K562 (cell line): ENCODE measurements around the gene CES5A. TPM values are rescaled to one million over a fixed set of nuclear protein-coding genes. Genes with fewer than 3 reads are reported as not detected.

Experiments used
- ATAC-seq: fragments of 200-7000 bp; cut with Tn5 transposase; 3 replicates; pipeline ENCODE4 v1.9.1; 2020; ENCODE audit warnings: moderate library complexity
- BruUV-seq: library from RNA; stranded (reverse); fragments of 400-500 nt; replicated peaks from 2 replicates; lab custom pipeline; 2021; lab: Mats Ljungman, UMichigan
- CTCF ChIA-PET: fragments of 300-600 bp; formaldehyde crosslinking; extraction: SDS; loops from one replicate; lab custom pipeline; 2021; ENCODE audit warnings: low intra/inter-chr PET ratio; lab: Yijun Ruan, JAX
- POLR2A ChIA-PET: fragments of 300-600, 350-650 bp; sonication (Branson Sonifier 250); formaldehyde crosslinking; extraction: SDS; loops from one replicate; lab custom pipeline; 2021; ENCODE audit warnings: antibody characterized with exemption, inconsistent platforms; lab: Yijun Ruan, JAX
- DNase-seq, 4 experiments: peaks; one replicate each; pipeline versions ENCODE4 v3.0.0 to v3.0.0-alpha.2; 2011 to 2018; ENCODE audit warnings: low spot score in 3 of 4, mixed read lengths in 3 of 4; ENCODE audit errors: extremely low read depth in 1 of 4
- FAIRE-seq: peaks from 2 replicates; lab custom pipeline; 2011; peaks lifted over from hg19 to GRCh38; lab: Jason Lieb, UNC
- H2AFZ ChIP-seq: 2 replicates; pipeline ENCODE4 v1.6.0; 2011; ENCODE audit warnings: low read depth, low read length, control low read depth, inconsistent platforms
- H3K27ac ChIP-seq: fragments of 200-600 bp; 3 replicates; pipeline ENCODE4 v1.8.0; 2011; ENCODE audit warnings: low read depth, mild to moderate bottlenecking, control low read depth, inconsistent platforms, low read length, moderate library complexity, mixed read lengths; ENCODE audit errors: extremely low read depth
- H3K27me3 ChIP-seq, 2 experiments: fragments of 300-600 bp in 1 of 2; 2 replicates in 1 of 2; 3 replicates in 1 of 2; pipeline versions ENCODE4 v1.6.0 to v1.8.0; 2011; ENCODE audit warnings: inconsistent platforms in 2 of 2, low read length in 2 of 2, mild to moderate bottlenecking in 1 of 2, mixed read lengths in 1 of 2, moderate library complexity in 1 of 2; ENCODE audit not compliant: control insufficient read depth in 2 of 2, insufficient read depth in 2 of 2
- H3K36me3 ChIP-seq: fragments of 300-600 bp; 3 replicates; pipeline ENCODE4 v1.8.0; 2011; ENCODE audit warnings: mild to moderate bottlenecking, low read length, inconsistent platforms; ENCODE audit not compliant: control insufficient read depth, insufficient read depth
- H3K4me1 ChIP-seq, 2 experiments: fragments of 200-600 bp in 1 of 2; replicated peaks in 1 of 2; 2 replicates in 1 of 2; 3 replicates in 1 of 2; pipeline versions ENCODE4 v1.5.1 to v1.8.0; 2011; ENCODE audit warnings: inconsistent platforms in 2 of 2, low read length in 2 of 2, mild to moderate bottlenecking in 1 of 2, mixed read lengths in 1 of 2, moderate library complexity in 1 of 2; ENCODE audit not compliant: control insufficient read depth in 2 of 2, insufficient read depth in 2 of 2
- H3K4me2 ChIP-seq: 2 replicates; pipeline ENCODE4 v1.6.1; 2011; ENCODE audit warnings: low read length, control low read depth, inconsistent platforms, mixed read lengths; ENCODE audit not compliant: insufficient read depth
- H3K4me3 ChIP-seq: fragments of 200-600 bp; sonication (generic), shearing (Covaris generic); 2 replicates; pipeline ENCODE4 v1.5.1; 2016; ENCODE audit warnings: control low read depth, inconsistent platforms
- H3K79me2 ChIP-seq: fragments of 200-600 bp; 3 replicates; pipeline ENCODE4 v1.8.0; 2011; ENCODE audit warnings: low read length, inconsistent platforms; ENCODE audit not compliant: control insufficient read depth, insufficient read depth
- H3K9ac ChIP-seq, 2 experiments: 2 replicates each; pipeline versions ENCODE4 v1.6.0 to v1.6.1; 2011; ENCODE audit warnings: low read depth in 2 of 2, low read length in 2 of 2, control low read depth in 1 of 2, inconsistent platforms in 1 of 2, mild to moderate bottlenecking in 1 of 2, mixed read lengths in 1 of 2; ENCODE audit not compliant: insufficient read depth in 1 of 2
- H3K9me1 ChIP-seq: one replicate; pipeline ENCODE4 v1.6.0; 2011; ENCODE audit warnings: inconsistent platforms, mild to moderate bottlenecking, low read length, moderate library complexity; ENCODE audit not compliant: control insufficient read depth, insufficient read depth
- H3K9me3 ChIP-seq: replicated peaks from 2 replicates; pipeline ENCODE4 v1.5.1; 2011; ENCODE audit warnings: low read depth, low read length, inconsistent platforms; ENCODE audit not compliant: control insufficient read depth, insufficient read depth
- H4K20me1 ChIP-seq: replicated peaks from 2 replicates; pipeline ENCODE4 v1.6.1; 2011; ENCODE audit warnings: low read length, inconsistent platforms, mixed read lengths; ENCODE audit not compliant: control insufficient read depth, insufficient read depth
- BRD9 ChIP-seq: fragments of 450-650 bp; IDR thresholded peaks from 2 replicates; pipeline ENCODE4 v1.6.1; 2018; ENCODE audit warnings: low read depth; ENCODE audit not compliant: partially characterized antibody
- RBM25 ChIP-seq: fragments of 200-400 bp; formaldehyde crosslinking; IDR thresholded peaks from 2 replicates; pipeline ENCODE4 v1.6.1; 2018; ENCODE audit warnings: low read length, low read depth, moderate library complexity; ENCODE audit not compliant: severe bottlenecking
- ZBTB12 ChIP-seq: fragments of 250-450 bp; sonication (Bioruptor Pico); IDR thresholded peaks from 2 replicates; pipeline ENCODE4 v1.4.0; 2020
- ZFP36 ChIP-seq: fragments of 150-350 bp; IDR thresholded peaks from 2 replicates; pipeline ENCODE4 v1.6.1; 2018; ENCODE audit warnings: low read length, low read depth; ENCODE audit not compliant: partially characterized antibody
- ZNF696 ChIP-seq: fragments of 250-450 bp; sonication (Bioruptor Pico); conservative IDR thresholded peaks from 2 replicates; pipeline ENCODE4 v1.4.0; 2020; ENCODE audit warnings: mild to moderate bottlenecking, moderate library complexity
- WGBS: fragments of 100-300 bp; shearing (Covaris generic); methylation state at CpG from one replicate; pipeline ENCODE4 v1.1.6; 2016; ENCODE audit warnings: low coverage, mixed read lengths; ENCODE audit not compliant: insufficient coverage; ENCODE audit errors: missing lambda C conversion rate; 5-methylcytosine and 5-hydroxymethylcytosine counted together
- in situ Hi-C: fragments of 300-500 bp; cut with MboI; formaldehyde crosslinking; loops from 4 replicates; pipeline ENCODE4 v1.15.0; 2018; ENCODE audit warnings: inconsistent platforms, mixed read lengths
- intact Hi-C: fragments of 100-400 bp; cut with micrococcal nuclease; formaldehyde crosslinking; loops from 2 replicates; pipeline ENCODE4 v1.14.2; 2022
- polyA plus RNA-seq, 8 experiments: library from polyadenylated mRNA; depleted of rRNA in 4 of 8; stranded (reverse) in 5 of 8; unstranded in 3 of 8; fragments of >200 nt; fragmentation: Nextera tagmentation in 2 of 8; fragmentation: Illumina TruSeq in 1 of 8; extraction: Ambion mirVana in 2 of 8; extraction: Trizol in 1 of 8; gene quantifications; 2 replicates each; pipeline versions ENCODE4 v1.2.1 to v1.2.3, GENCODE V29; 2011 to 2014; ENCODE audit warnings: inconsistent platforms in 1 of 8, missing spikeins in 1 of 8
- total RNA-seq, 7 experiments: library from RNA; depleted of rRNA in 6 of 7; stranded (reverse); fragments of >200 nt in 6 of 7; fragmentation: Illumina TruSeq in 2 of 7; extraction: Trizol in 2 of 7; gene quantifications; 2 replicates each; pipeline versions ENCODE4 v1.2.1 to v1.2.3, GENCODE V29; 2011 to 2021; ENCODE audit warnings: low replicate concordance in 1 of 7

Gene CES5A
- total and polyA plus RNA-seq, 9 of the 15 experiments (the other 6 are each of a cell fraction or from before 2014, with no cell fraction given) = 0.07 to 0.17 (median 0.15) TPM; not detected in 4

- CTCF ChIA-PET = no interaction called here
- no peak for FAIRE-seq
- H3K27ac ChIP-seq = no peak overlapping the region
- H2AFZ ChIP-seq = no peak overlapping the region
- TF ChIP-seq RBM25 (peak; percentile 14), ZBTB12 (CRISPR knock-in tag) (no peak), BRD9 (no peak), ZFP36 (peak; percentile 60), ZNF696 (CRISPR knock-in tag) (no peak)
- TF ChIP-seq, all 486 proteins: peak for 2
- 0% methylated on average over 6 of the region's 6 CpGs for WGBS
- POLR2A ChIA-PET = no interaction called here
- Histone ChIP-seq H3K9me1 (no peaks in the 10 kb centered on the region), H3K9me3 (no peaks in the 10 kb centered on the region), H3K79me2 (no peaks in the 10 kb centered on the region), H4K20me1 (no peaks in the 10 kb centered on the region), H3K27me3 (peaks cover 0 to 6% of the 10 kb centered on the region in 2 experiments; a peak in 1 of 5 replicates), H3K9ac (no peak overlapping the region), H3K4me2 (no peak overlapping the region), H3K4me1 (no peaks in the 10 kb centered on the region), H3K4me3 (no peak overlapping the region), H3K36me3 (no peaks in the 10 kb centered on the region)
- in situ Hi-C loops = no loop called here
- no peak for ATAC-seq
- no peak for DNase-seq
- intact Hi-C loops = no loop called here
- no TSS peak for BruUV-seq
Observed at GRCh38 chr16:55915096-55915827, 40.1 kb upstream of the CES5A start.
